Activated naive CD8-positive, alpha-beta T cell (primary cell): ENCODE measurements around the gene ABAT.

ENCODE experiments used
- H3K27ac Mint-ChIP-seq: one replicate; pipeline ENCODE4 v1.8.0; 2021; ENCODE audit warnings: mixed read lengths
- H3K27me3 Mint-ChIP-seq: one replicate; pipeline ENCODE4 v1.8.0; 2021; ENCODE audit warnings: mixed read lengths
- H3K36me3 Mint-ChIP-seq: one replicate; pipeline ENCODE4 v1.8.0; 2021; ENCODE audit warnings: mixed read lengths
- H3K4me1 Mint-ChIP-seq: one replicate; pipeline ENCODE4 v1.8.0; 2021; ENCODE audit warnings: low read depth, mixed read lengths
- H3K4me3 Mint-ChIP-seq: one replicate; pipeline ENCODE4 v1.8.0; 2021; ENCODE audit warnings: mild to moderate bottlenecking, mixed read lengths
- H3K9me3 Mint-ChIP-seq: one replicate; pipeline ENCODE4 v1.8.0; 2021; ENCODE audit warnings: low read depth, mixed read lengths

The ABAT gene

GRCh38 chr16:8804313-8804712, 129.9 kb downstream of the ABAT start:
- H3K36me3 Mint-ChIP-seq = peaks cover 10% of the 10 kb centered on the region
- H3K4me1 Mint-ChIP-seq = peaks cover 25% of the 10 kb centered on the region
- no peaks in the 10 kb centered on the region for H3K27me3 Mint-ChIP-seq
- no peak overlapping the region for H3K27ac Mint-ChIP-seq
- no peak overlapping the region for H3K4me3 Mint-ChIP-seq
- no peaks in the 10 kb centered on the region for H3K9me3 Mint-ChIP-seq

GRCh38 chr16:8806272-8806983, 132.0 kb downstream of the ABAT start:
- no peaks in the 10 kb centered on the region for H3K27me3 Mint-ChIP-seq
- peaks cover 13% of the 10 kb centered on the region for H3K4me1 Mint-ChIP-seq
- no peak overlapping the region for H3K4me3 Mint-ChIP-seq
- no peaks in the 10 kb centered on the region for H3K9me3 Mint-ChIP-seq
- peaks cover 12% of the 10 kb centered on the region for H3K36me3 Mint-ChIP-seq
- no peak overlapping the region for H3K27ac Mint-ChIP-seq

GRCh38 chr16:8807189-8807588, 132.8 kb downstream of the ABAT start:
- H3K4me1 Mint-ChIP-seq = peaks cover 8% of the 10 kb centered on the region
- H3K27me3 Mint-ChIP-seq = no peaks in the 10 kb centered on the region
- no peak overlapping the region for H3K27ac Mint-ChIP-seq
- H3K9me3 Mint-ChIP-seq = no peaks in the 10 kb centered on the region
- no peak overlapping the region for H3K4me3 Mint-ChIP-seq
- peaks cover 14% of the 10 kb centered on the region for H3K36me3 Mint-ChIP-seq

GRCh38 chr16:8808009-8808408, 133.6 kb downstream of the ABAT start:
- H3K27ac Mint-ChIP-seq = no peak overlapping the region
- H3K4me3 Mint-ChIP-seq = no peak overlapping the region

GRCh38 chr16:8808613-8809353, 134.4 kb downstream of the ABAT start:
- H3K9me3 Mint-ChIP-seq = no peaks in the 10 kb centered on the region
- H3K36me3 Mint-ChIP-seq = peaks cover 11% of the 10 kb centered on the region
- H3K27ac Mint-ChIP-seq = no peak overlapping the region
- H3K27me3 Mint-ChIP-seq = no peaks in the 10 kb centered on the region
- H3K4me1 Mint-ChIP-seq = peaks cover 6% of the 10 kb centered on the region
- H3K4me3 Mint-ChIP-seq = no peak overlapping the region

More at GRCh38 chr16:8808009-8808408, 133.6 kb downstream of the ABAT start:
- Mint-ChIP-seq H3K36me3 (peaks cover 13% of the 10 kb centered on the region), H3K27me3 (no peaks in the 10 kb centered on the region), H3K4me1 (peaks cover 7% of the 10 kb centered on the region), H3K9me3 (no peaks in the 10 kb centered on the region)

- peaks cover 17% of the 10 kb centered on the region for H3K4me1 Mint-ChIP-seq
- peaks cover 21% of the 10 kb centered on the region for H3K36me3 Mint-ChIP-seq
- no peak overlapping the region for H3K27ac Mint-ChIP-seq
- no peaks in the 10 kb centered on the region for H3K9me3 Mint-ChIP-seq
- no peak overlapping the region for H3K4me3 Mint-ChIP-seq
- H3K27me3 Mint-ChIP-seq = no peaks in the 10 kb centered on the region
These were observed 137.9 kb downstream of the ABAT start for GRCh38 chr16:8812162-8812843.

- Mint-ChIP-seq H3K9me3 (no peaks in the 10 kb centered on the region), H3K4me3 (no peak overlapping the region), H3K27ac (no peak overlapping the region), H3K36me3 (peaks cover 22% of the 10 kb centered on the region), H3K27me3 (no peaks in the 10 kb centered on the region), H3K4me1 (peaks cover 22% of the 10 kb centered on the region)
These were observed 139.8 kb downstream of the ABAT start for GRCh38 chr16:8814095-8814806.

- H3K27ac Mint-ChIP-seq = peak overlapping the region; percentile 66
- peaks cover 22% of the 10 kb centered on the region for H3K4me1 Mint-ChIP-seq
- H3K4me3 Mint-ChIP-seq = no peak overlapping the region
- no peaks in the 10 kb centered on the region for H3K9me3 Mint-ChIP-seq
- no peaks in the 10 kb centered on the region for H3K27me3 Mint-ChIP-seq
- peaks cover 22% of the 10 kb centered on the region for H3K36me3 Mint-ChIP-seq
These were observed 142.7 kb downstream of the ABAT start for GRCh38 chr16:8816967-8817655.

GRCh38 chr16:8818504-8819270, 144.3 kb downstream of the ABAT start:
- Mint-ChIP-seq H3K4me3 (no peak overlapping the region), H3K27ac (no peak overlapping the region), H3K36me3 (peaks cover 22% of the 10 kb centered on the region), H3K27me3 (no peaks in the 10 kb centered on the region), H3K4me1 (peaks cover 22% of the 10 kb centered on the region), H3K9me3 (no peaks in the 10 kb centered on the region)

GRCh38 chr16:8819411-8820034, 145.1 kb downstream of the ABAT start:
- Mint-ChIP-seq H3K9me3 (no peaks in the 10 kb centered on the region), H3K4me3 (no peak overlapping the region), H3K27ac (no peak overlapping the region), H3K36me3 (peaks cover 24% of the 10 kb centered on the region), H3K27me3 (no peaks in the 10 kb centered on the region), H3K4me1 (peaks cover 22% of the 10 kb centered on the region)

GRCh38 chr16:8822403-8822802, 148.0 kb downstream of the ABAT start:
- Mint-ChIP-seq H3K4me1 (peaks cover 5% of the 10 kb centered on the region), H3K4me3 (no peak overlapping the region), H3K27me3 (no peaks in the 10 kb centered on the region), H3K27ac (no peak overlapping the region), H3K9me3 (no peaks in the 10 kb centered on the region), H3K36me3 (peaks cover 10% of the 10 kb centered on the region)

GRCh38 chr16:8826278-8826879, 152.0 kb downstream of the ABAT start:
- Mint-ChIP-seq H3K4me3 (no peak overlapping the region), H3K27ac (no peak overlapping the region), H3K27me3 (no peaks in the 10 kb centered on the region), H3K9me3 (no peaks in the 10 kb centered on the region), H3K36me3 (peaks cover 7% of the 10 kb centered on the region), H3K4me1 (no peaks in the 10 kb centered on the region)

GRCh38 chr16:8828541-8829165, 154.2 kb downstream of the ABAT start:
- no peaks in the 10 kb centered on the region for H3K27me3 Mint-ChIP-seq
- H3K27ac Mint-ChIP-seq = no peak overlapping the region
- H3K4me1 Mint-ChIP-seq = peaks cover 5% of the 10 kb centered on the region
- H3K36me3 Mint-ChIP-seq = peaks cover 7% of the 10 kb centered on the region
- H3K9me3 Mint-ChIP-seq = no peaks in the 10 kb centered on the region
- H3K4me3 Mint-ChIP-seq = no peak overlapping the region
